ENCODE measurements around the gene RIPPLY1.

DNA sequence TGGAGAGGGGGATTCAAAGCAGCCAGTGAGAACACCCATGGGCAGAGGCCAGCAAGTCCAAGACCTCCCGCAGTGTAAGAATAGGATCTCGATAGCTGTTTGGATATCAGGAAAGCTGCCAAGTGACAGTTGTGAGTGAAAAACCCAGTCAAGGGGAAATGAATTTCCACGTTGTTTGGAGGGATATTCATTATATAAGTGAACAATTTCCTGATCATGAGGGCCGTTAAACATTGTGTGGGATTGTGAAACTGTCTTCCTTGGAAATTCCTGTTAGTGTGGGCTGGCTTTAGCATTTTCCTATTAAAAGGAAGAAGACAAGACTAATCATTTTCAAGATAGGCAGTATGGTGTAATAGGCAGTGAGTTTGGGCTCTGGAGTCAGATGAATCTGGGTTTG is 32.0 kb upstream of the RIPPLY1 start:
- TF ChIP-seq, protein P1, sequence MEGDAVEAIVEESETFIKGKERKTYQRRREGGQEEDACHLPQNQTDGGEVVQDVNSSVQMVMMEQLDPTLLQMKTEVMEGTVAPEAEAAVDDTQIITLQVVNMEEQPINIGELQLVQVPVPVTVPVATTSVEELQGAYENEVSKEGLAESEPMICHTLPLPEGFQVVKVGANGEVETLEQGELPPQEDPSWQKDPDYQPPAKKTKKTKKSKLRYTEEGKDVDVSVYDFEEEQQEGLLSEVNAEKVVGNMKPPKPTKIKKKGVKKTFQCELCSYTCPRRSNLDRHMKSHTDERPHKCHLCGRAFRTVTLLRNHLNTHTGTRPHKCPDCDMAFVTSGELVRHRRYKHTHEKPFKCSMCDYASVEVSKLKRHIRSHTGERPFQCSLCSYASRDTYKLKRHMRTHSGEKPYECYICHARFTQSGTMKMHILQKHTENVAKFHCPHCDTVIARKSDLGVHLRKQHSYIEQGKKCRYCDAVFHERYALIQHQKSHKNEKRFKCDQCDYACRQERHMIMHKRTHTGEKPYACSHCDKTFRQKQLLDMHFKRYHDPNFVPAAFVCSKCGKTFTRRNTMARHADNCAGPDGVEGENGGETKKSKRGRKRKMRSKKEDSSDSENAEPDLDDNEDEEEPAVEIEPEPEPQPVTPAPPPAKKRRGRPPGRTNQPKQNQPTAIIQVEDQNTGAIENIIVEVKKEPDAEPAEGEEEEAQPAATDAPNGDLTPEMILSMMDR (IDR thresholded peaks at IDR 0.05): no peak
- TF ChIP-seq POLR2A (IDR thresholded peaks at IDR 0.05): no peak

All from uterus (tissue), 2 donors.